HG03342 (cell line): ENCODE results near the gene UCKL1.
"Not testable (repeated sequence)": the region's sequence is repeated elsewhere in the genome, so short reads cannot be mapped to it uniquely, and the experiment has no call there.

Experiments used
- ATAC-seq: cut with Tn5 transposase; IDR thresholded peaks from one replicate; pipeline ENCODE4 v1.9.1; 2021; ENCODE audit warnings: mild to moderate bottlenecking, moderate library complexity; ENCODE audit not compliant: unreplicated experiment

UCKL1 gene

DNA sequence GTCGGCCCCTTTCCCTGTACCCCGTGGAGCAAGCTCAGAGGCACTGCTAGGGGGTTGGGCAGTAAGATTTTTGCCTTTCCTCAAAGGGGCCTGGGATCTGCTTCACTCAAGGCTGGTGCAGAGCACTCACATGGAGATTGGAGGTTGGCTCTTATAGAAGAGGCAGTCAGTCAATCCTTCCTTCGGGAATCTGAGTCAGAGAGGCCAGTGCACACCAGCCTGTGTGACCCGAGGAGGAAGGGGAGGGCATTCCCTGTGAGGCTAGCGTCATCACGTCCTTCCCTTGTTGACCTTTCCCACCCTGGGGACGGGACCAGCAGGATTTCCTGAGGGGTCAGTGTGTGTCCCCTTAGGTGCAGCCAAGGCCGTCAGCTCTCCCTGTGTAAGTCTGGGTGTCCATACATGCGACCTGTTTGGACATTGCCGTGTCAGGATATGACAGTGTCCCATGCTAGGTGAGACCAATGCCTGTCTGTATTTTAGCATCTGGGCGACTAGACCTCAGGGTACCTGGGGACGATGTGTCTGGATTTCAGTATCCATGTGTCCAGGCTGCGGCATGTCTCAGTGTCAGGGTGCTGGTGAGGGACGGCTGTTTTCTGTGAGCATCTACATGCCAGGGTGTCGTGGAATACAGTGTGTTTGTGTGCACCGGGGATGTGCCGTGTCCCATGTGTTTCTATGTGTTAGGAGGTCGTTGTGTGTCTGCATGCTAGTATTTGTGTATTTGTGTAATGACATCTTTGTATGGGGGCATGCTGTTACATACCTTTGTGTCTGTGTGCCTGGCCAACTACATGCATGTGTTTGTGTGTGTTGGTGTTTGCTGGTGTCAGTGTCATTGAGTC, 16.3 kb upstream of the UCKL1 start:
- ATAC-seq = no peak

DNA sequence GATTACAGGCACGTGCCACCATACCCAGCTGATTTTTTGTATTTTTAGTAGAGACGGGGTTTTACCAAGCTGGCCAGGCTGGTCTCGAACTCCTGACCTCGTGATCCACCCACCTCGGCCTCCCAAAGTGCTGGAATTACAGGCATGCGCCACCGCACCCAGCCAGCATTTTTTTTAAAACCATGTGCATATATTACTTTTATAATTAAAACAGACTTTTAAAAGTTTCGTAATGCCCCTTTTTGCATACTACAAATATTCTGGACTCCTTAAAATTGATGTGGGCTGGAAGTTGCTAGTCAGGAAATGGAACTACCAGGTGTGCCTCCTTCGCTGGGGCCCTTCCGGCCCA, 15.7 kb upstream of the UCKL1 start:
- not testable (repeated sequence) for ATAC-seq

DNA sequence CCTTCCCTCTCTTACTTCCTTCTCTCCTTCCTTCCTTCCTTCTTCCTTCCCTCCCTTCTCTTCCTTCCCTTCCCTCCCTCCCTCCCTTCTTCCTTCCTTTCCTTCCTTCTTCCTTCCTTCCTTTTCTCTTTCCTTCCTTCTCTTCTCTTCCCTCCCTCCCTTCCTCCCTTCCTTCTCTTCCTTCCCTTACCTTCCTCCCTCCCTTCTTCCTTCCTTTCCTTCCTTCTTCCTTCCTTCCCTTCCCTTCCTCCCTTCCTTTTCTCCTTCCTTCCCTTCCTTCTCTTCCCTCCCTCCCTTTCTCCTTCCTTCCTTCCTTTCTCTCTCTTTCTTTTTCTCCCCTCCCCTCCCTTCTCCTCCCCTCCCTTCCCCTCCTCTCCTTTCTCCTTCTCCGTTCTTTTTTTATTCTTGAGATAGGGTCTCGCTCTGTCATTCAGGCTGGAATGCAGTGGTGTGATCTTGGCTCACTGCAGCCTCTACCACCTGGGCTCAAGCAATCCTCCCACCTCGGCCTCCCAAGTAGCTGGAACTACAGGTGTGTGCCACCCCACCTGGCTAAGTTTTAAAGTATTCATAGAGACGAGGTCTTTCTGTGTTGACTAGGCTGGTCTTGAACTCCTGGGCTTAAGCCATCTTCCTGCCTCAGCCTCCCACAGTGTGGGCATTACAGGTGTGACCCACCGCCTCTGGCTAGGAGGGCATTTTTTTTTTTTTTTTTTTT, 14.7 kb upstream of the UCKL1 start:
- ATAC-seq = no peak

DNA sequence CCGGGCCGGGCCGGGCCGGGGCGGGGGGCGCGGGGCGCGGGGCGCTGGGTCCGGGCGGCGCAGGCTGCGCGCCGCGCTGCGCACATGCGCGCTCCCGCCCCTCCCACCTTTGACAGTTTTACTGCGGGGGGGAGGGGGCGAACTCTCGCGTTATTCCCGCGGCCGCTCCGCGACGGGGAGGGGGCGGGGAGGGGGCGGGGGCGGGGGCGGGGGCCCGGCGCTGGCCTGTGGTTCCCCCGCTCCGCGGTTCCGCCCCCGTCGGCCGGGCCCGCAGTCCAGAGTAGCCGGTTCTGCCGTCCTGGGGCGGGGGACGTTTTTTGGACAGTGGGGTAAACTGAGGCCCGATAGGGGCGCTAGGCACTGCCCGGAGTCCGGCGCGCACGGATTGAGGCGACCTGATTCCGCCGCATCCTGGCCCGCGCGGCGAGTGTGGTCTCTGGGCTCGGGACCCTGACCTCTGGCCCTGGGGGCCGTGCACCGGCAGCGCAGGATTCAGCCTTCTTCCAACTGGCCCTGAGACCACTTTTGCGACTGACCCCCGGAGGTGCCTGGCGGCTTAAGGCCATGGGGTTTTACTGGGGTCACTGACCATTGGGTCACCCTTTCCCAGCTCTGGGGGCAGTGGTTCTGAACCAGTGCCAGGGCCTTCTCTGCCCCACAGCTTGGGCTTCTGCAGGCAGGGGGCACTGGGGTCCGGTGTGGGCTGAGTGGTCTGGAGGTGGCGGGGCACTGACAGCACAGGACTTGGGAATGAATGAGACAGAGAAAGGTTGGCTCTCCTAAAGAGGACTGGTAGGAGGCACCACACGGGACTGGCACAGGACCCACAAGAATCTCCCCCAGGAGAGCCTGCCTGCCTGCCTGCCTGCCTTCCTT, 13.9 kb upstream of the UCKL1 start, which contains the start of gene ZNF512B:
Gene ZNF512B (minus strand): TSS at position 93 of the 876 bp plus-strand sequence. CDS start 1,980 bp downstream, outside the sequence.
- ATAC-seq = no peak

DNA sequence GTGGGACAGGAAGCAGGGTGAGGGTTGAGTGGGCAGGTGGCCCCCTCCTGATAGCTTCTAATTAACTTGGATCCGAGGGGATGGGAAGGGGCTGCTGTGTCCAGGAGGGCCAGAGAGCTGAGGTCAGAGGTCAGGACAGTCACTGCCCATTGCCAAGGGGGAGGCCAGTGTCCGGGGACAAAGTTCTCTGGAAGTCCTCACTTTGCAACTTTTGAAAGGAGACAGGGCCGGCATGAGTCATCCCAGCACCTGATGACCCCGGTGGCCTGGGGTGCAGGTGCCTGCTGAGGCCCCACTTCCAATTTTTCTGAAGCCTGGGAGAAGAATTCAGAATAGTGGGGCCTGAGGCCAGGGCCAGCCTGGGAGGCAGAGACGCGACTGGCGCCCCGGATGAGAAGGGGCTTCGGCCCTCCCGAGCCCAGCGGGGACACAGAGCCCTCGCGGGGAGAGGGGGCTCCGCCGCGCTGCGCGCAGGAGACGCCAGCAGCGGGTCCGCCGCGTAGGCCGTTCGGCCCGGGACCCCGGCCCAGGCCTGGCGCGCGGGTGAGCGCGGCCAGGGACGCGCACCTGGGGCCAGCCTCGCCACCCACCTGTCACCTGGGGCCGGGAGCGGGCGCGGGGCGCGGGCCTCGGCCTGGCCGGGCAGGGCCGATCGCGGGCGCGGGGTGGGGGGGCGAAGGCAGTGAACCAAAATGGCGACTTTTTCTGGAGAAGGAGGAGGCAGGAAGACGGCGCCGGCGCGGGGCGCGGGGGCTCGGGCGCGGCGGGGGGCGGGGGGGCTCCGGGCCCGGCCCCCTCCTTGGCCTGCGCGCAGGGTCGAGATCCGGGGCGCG, 12.9 kb upstream of the UCKL1 start:
- ATAC-seq = no peak

- no peak for ATAC-seq
Measured at GRCh38 chr20:63968136-63968927, 12.1 kb upstream of the UCKL1 start.

GRCh38 chr20:63967330-63968135, 11.3 kb upstream of the UCKL1 start:
- no peak for ATAC-seq

DNA sequence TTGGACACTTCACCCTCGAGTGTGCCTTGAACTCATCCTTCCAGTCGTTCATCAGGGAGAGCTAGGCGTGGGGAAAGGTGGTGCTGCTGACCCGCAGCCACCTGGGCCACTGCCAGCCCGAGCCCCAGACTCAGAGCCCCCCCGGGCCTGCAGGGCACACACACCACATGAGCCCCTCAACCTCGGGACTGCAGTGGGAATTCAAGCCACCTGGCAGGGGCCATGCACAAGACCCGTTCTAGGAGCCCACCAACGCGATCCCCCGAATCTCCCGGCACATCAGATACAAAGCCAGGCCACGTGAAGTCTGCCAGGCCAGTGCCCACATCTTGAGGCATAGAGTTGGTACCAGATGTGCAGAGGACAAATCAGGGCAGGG, 10.7 kb upstream of the UCKL1 start:
- ATAC-seq = no peak

GRCh38 chr20:63966172-63966943, 10.1 kb upstream of the UCKL1 start:
- no peak for ATAC-seq

DNA sequence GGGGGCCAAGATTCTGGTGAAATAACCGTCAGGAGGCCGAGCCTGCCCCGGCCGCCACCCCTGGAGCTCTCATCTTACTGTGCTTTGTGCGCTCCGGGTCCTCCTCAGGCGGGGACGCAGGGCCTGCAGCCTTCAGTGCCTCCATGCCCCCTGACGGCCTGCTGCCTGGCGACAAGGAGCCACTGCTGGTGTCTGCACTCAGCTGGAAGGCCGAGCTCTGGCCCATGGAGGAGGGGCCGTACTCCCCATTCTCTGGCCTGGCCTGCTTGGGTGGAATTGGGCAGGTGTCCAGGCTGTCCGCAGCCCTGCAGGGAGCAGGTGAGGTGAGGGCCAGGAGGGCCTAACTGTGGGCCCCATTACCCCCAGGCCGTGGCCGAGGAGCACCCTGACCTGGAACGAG, 8.2 kb upstream of the UCKL1 start:
- ATAC-seq = no peak

- no peak for ATAC-seq
Measured at GRCh38 chr20:63963784-63964301, 7.6 kb upstream of the UCKL1 start.

GRCh38 chr20:63963348-63963741, 7.1 kb upstream of the UCKL1 start:
- no peak for ATAC-seq

DNA sequence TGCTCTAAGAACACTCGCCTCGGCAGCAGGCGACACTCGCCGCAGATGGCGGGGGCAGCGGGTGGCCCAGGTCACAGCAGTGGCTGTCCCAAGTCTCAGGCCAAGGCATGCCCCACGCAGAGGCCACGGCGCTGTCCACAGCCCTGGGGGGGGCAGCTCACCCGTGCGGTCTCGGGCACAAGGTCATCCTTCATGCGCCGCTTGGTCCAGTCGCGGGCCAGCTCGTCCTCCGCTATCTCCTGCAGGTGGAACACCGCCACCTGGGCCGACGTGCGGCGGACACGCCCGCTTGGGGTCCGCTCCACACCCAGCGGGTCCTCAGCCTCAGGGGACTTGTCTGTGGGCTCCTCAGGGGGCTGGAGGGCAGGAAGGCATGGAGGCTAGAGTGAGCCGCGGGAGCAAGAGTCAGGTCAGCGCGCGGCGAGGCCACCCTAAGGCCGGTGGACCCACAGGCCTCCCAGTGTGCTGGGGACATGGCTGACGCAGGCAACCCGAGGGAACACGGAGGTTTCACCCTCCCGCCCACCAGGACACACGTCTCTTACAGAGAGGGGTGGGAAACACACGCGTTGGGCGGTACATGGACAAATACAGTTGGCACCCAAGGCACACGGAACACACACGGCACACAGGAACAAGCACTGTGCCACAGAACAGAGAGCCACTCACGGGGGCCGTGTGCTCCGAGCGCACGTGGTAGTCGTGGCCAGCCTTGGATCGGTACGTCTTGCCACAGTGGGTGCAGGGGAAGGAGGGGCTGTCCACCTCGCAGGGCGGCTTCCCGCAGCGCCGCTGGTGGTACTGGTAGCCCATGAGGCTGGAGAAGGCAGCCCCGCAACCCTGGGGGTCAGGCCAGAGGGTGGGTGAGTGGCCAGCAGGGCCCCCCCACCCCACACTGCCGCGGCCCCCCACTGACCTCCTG, 6.5 kb upstream of the UCKL1 start:
- no peak for ATAC-seq

- no peak for ATAC-seq
Measured at GRCh38 chr20:63961664-63962425, 5.6 kb upstream of the UCKL1 start.

GRCh38 chr20:63960654-63961621, 4.7 kb upstream of the UCKL1 start:
- ATAC-seq = not testable (repeated sequence)
